Jurkat, Clone E6-1 (cell line): ENCODE data around the gene ZNF813.
A peak's percentile ranks its signal among the peaks of the same experiment; 100 is the strongest.
"Not testable (repeated sequence)": the region's sequence is repeated elsewhere in the genome, so short reads cannot be mapped to it uniquely, and the experiment has no call there.

Source experiments
- DNase-seq: peaks from one replicate; pipeline ENCODE4 v3.0.0-alpha.2; 2011; ENCODE audit warnings: low read depth, low spot score
- H3K4me3 ChIP-seq: 2 replicates; pipeline ENCODE4 v1.5.1; 2011; ENCODE audit warnings: mild to moderate bottlenecking, low read length, control low read depth, moderate library complexity

The ZNF813 gene

DNA sequence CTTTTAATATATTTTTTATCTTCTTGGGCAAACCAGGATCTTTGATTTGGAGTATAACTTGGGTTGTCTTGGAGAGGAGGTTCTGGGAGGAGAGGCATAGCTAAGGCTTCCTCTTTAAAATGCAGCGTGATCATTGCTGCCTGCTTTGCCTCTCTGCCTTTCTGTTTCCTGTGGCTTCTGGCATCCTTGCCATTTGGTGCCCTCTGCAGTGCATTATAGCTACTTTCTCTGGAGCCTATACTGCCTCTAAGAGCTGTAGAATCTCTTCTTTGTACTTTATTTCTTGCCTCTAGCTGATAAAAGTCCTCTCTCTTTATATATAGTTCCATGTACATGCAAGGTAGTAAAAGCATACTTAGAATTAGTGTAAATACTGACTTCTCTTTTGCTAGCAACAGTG is 7.3 kb downstream of the ZNF813 start:
- H3K4me3 ChIP-seq: not testable (repeated sequence)
- DNase-seq: peak; percentile 15

DNA sequence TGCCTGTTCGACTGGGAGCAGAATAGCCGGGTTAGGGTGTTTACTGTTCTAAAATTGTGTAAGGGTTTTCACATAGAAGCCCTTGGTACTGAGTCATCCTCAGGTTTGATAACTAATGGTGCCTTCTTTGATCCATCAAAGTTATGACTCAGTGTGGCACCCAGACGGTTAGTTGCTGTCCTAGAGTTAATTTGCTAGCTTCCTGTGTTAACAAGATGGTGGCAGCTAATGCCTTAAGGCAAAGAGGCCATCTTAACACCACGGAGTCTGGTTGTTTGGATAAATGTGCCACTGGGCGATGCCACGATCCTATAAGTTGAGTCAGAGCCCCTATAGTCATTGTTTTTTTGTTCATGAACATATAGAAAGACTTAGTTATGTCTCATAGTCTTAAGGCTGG is 7.9 kb downstream of the ZNF813 start:
- H3K4me3 ChIP-seq, DNase-seq: not testable (repeated sequence)

DNA sequence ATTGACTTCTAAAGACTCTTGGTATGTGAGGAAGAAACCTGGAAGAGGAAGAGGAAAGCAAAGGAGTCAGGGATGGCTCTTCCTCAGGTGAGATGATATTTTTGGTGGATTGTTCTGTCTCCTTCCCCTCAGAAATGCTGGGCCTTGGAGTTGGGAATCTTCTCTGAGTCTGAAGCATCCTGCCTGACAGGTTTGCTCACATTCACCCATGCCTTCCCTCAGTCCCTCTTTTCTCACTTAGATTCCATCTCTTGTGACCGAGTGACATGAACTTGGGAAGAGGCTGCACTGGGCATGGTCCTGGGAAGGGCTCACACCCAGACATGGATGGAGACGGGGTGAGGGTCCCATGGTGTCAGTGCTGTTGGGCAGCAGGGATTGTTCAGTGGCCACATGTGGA is 16.2 kb downstream of the ZNF813 start:
- DNase-seq, H3K4me3 ChIP-seq: not testable (repeated sequence)

DNA sequence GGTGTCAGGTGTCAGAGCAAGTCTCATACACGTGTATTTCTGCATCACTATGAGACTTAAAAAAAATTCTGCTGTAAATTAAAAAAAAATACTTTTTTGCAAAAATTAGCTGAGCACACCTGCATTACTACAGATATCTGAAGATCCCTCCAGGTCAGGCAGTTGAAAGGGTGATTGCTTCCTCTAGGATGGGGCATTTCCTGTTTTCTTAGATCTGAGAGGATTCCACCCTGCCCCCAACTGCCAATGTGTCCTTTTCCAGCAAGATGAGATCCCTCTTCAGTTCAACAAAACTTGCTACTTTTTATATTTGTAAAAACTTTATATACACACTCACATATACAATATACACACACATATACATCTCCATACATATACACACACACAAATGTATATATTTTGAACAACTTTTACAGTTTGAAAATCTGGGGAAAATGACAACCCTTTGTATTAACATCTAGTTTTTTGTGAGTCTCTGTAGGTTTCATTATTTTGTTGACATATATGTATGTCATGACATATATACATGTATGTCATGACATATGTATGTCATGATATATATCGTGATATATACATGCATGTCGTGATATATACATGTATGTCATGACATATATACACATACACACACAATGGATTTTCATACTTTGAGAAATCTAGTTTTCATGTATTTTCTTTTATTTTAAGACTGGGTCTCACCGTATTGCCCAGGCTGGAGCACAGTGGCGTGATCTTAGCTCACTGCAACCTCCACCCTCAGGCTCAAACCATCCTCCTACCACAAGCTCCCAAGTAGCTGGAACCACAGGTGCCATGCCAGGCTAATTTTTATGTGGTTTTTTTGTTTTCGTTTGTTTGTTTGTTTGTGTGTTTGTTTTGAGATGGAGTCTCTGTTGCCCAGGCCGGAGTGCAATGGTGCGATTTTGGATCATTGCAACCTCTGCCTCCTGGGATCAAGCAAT is 17.8 kb downstream of the ZNF813 start:
- no peak overlapping the region for H3K4me3 ChIP-seq
- no peak for DNase-seq

DNA sequence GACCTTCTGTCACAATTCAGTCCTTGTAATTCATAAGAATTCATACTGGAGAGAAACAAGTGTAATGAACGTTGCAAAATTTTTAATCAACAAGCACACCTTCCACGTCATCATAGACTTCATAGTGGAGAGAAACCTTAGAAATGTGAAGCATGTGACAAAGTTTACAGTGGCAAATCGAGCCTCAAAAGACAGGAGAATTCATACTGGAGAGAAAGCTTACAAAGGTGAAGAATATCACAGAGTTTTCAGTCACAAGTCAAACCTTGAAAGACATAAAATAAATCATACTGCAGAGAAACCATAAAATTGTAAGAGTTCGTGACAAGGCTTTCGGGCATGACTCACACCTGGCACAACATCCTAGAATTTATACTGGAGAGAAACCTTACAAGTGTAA is 24.6 kb downstream of the ZNF813 start:
- DNase-seq: no peak
- H3K4me3 ChIP-seq: no peak overlapping the region

DNA sequence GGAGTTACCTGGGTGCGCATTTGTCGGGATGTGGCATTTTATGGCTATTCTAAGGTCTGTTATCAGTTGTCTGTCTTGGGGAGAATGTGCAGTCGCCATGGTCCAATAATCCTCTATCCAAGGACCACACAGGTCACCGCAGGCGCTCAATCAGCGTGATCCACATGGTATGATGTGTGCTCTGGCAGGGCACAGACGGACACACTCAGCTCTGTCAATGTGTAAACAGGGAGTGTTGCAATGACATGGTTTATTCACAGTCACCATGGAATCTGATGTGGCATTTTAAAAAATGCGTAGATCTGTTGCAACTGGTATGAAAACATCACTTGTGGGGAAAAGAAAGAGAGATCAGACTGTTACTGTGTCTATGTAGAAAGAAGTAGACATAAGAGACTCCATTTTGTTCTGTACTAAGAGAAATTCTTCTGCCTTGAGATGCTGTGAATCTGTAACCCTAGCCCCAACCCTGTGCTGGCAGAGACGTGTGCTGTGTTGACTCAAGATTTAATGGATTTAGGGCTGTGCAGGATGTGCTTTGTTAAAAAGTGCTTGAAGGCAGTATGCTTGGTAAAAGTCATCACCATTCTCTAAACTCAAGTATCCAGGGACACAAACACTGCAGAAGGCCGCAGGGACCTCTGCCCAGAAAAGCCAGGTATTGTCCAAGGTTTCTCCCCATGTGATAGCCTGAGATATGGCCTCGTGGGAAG is 29.9 kb downstream of the ZNF813 start:
- not testable (repeated sequence) for DNase-seq, H3K4me3 ChIP-seq

DNA sequence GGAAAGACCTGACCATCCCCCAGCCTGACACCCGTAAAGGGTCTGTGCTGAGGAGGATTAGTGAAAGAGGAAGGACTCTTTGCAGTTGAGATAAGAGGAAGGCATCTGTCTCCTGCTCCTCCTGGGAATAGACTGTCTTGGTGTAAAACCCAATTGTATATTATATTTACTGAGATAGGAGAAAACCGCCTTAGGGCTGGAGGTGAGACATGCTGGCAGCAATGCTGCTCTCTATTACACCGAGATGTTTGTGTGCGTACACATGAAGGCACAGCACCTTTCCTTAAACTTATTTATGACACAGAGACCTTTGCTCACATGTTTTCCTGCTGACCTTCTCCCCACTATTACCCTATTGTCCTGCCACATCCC is 30.5 kb downstream of the ZNF813 start:
- not testable (repeated sequence) for DNase-seq, H3K4me3 ChIP-seq

DNA sequence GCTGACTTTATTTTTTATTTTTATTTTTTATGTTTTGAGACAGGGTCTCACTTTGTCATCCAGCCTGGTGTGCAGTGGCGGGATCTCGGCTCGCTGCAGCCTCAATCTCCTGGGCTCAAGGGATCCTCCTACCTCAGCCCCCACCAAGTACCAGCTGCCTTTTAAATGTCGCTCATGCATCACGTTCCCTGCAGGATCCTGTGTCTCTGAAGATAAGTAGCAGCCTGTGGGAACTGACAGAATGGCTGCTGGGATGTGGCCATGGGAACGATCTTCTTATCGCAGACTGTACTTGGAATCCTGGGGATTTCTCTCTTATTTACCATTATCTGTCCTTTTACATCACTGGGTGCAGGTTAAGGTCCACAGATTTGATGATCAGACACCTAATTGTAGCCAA is 35.6 kb downstream of the ZNF813 start:
- DNase-seq, H3K4me3 ChIP-seq: not testable (repeated sequence)

DNA sequence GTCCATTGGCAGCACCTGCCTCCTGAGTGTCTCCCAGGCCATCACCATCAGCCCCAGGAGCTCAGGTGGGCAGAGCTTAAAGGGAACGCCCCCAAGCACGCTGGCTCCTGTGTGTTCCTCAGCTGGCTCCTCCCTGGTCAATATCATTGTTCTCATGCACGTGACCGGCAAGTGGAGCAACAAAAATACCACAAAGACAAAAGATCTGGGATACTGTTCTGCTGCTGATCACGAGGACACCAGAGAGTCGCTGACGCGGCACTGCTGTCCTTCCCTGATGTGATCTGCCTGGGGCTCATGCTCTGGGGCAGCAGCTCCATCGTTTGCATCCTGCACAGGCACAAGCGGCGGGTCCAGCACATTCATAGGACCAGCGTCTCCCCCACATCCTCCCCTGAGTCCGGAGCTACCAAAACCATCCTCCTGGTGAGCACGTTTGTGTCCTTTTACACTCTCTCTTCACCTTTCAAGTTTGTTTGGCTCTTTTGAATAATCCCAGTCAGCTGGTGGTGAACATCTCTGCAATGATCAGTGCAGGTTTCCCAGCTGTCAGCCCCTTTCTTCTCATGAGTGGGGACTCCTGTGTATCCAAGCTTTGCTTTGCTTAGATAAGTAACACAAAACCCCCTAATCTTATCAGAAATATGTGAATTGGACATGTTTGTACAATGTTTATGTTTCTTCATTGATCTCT is 36.3 kb downstream of the ZNF813 start:
- not testable (repeated sequence) for DNase-seq, H3K4me3 ChIP-seq

DNA sequence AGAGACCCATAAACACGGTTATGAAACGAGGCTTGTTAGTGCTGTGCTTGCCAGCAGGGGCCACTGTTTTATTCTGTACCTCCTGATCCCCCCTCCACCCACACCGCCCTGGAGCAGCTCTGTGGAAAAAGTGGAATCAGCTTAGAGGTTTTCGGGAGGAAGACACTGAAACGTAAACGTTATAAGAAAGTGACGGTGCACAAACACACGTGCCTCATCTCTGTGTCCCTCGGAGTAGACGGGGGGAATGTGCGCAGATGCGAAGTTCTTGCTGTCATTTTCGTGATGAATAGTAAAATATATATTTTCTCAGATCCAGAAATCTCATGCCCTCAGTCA is 36.8 kb downstream of the ZNF813 start:
- DNase-seq, H3K4me3 ChIP-seq: not testable (repeated sequence)

DNA sequence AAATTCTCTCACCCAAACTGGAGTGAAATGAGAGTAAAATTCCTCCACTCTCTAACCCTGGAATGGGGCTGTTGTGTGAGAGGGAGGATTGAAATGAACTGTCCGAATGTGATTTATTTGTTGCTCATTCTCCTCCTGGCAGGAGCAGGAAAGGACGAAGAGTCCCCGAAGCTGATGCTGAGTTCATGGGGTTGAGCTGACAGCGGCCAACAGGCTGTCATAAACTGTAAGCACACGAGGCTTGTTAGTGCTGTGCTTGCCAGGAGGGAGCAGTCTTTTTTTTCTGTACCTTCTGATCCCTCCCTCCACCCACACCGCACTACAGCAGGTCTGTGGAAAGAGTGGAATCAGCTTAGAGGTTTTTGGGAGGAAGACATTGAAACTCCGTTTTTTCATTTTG is 37.4 kb downstream of the ZNF813 start:
- no peak overlapping the region for H3K4me3 ChIP-seq
- no peak for DNase-seq

DNA sequence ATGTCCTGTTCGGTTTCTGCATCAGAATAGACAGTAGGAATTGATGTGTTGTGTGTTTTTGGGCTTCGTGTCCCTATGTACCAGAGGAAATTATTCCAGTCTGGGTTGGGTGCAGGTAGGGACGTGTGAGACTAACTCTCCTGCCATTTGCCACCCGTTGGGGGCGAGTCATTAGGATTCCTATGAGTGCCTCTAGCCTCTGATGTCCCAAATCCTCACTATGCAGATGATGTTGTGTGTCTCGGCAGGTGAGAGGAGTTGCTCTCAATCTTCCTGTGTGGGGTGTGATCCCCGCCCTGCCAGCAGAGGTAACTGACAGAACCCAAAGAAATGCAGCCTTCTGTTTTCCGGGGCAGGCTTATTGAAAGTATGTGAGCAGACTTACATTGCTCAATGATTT is 39.2 kb downstream of the ZNF813 start:
- H3K4me3 ChIP-seq: no peak overlapping the region
- no peak for DNase-seq

DNA sequence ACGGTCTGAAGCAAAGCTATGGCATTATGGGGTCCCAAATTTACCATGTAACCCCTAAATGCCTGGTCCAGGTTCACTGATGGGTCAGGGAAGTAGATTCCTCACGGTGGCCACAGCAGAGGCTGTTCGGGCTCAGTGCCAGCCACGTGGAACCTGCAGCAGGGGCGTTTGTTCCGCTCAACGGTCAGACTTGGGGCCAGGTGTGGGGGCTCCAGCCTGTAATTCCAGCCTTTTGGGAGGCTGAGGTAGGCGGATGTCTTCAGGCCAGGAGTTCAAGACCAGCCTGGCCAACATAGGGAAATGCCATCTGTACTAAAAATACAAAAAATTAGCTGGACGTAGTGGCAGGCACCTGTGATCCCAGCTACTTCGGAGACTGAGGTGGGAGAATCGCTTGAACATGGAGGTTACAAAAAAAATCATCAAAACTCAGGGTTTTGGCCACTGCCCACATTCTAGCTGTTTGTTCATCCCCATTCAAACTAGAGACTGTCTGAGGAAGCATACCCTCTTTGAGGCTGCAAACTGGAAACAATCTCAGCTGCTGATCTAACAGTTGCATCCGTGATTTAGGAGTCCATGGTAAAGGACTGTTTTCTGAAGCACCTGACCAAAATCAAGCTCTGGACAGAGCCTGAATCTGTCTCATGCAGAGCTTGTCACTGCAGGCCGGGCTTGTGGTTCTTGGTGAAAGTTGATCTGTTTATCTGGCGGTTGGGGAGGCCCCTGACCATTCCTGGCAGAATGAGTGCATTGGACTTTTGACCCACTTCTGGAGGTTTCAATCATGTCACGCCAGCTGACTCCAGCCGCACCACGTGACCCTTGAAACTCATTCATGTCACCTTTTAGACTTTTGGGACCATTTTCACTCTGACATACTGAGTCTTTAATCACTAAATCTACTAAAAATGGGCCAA is 40.2 kb downstream of the ZNF813 start:
- DNase-seq: no peak
- H3K4me3 ChIP-seq: no peak overlapping the region

DNA sequence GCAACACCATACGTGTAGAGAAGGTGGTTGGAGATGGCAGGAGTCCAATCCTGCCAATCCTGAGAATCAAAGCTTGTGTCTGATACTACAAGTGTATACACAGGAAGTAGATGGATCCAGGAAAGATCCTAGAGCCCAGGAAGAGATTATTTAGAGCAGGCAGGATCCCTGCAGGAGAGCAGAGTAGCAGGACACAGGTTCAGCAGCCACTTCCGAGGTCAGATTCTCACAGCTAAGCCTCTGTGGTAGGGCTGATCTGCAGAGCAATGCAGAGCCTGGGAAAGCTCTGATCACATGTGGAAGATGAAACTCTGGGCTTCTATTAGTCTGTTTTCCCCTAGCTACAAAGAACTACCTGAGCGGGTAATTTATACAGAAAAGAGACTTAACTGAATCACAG is 41.9 kb downstream of the ZNF813 start:
- no peak for DNase-seq
- no peak overlapping the region for H3K4me3 ChIP-seq

DNA sequence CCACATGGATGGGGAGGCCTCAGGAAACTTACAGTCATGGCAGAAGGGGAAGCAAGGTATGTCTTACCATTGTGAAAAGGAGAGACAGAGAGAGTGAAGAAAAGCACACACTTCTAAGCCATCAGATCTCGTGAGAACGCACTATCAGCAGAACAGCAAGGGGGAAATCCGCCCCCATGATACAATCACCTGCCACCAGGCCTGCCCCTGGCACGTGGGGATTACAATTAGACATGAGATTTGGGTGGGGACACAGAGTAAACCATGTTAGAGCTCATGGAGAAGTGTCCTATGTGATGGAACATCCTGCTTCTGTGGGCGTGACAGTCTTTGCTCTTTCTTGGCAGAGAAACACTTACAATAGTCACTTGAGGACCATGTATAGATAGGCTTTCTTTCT is 42.3 kb downstream of the ZNF813 start:
- H3K4me3 ChIP-seq: no peak overlapping the region
- DNase-seq: no peak

DNA sequence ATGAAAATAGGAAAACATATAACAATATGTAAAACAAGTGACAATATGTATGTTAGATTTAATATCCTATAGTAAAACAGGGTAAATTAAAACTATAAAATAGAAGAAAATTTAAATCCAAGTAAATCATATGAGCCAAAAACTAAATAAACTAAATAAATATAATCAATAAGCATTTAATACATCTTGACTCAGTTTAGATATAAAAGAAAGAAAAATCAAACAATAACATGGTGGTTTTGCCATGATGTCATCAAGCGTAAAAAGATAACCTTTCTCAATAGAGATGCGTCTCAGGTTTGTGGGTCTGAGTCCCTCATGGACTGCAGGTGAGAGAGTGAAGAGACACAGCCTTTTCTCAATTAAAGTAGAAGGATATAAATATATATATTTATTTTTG is 43.8 kb downstream of the ZNF813 start:
- DNase-seq: no peak
- no peak overlapping the region for H3K4me3 ChIP-seq

DNA sequence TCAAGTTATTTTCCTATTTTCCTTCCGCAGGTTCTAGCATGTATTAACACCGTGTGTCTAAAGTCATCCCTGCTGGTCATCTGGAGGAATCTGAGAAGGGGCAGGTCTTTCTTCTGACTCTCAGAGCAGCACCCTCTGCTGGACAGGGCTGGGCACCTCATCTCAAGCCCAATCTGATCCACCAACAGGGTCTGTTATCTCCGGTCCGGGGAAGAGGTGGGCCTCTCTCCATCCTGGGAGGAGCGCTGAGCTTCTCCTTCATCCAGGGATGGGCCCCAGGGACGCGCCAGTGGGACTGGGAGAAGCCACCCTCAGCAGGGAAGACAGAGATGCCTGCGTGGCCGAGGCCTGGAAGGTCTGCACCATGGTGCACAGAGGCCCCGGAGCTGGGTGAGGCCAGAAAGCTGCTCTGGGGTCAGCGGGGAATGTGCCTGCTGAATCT is 44.4 kb downstream of the ZNF813 start:
- H3K4me3 ChIP-seq: no peak overlapping the region
- DNase-seq: no peak

DNA sequence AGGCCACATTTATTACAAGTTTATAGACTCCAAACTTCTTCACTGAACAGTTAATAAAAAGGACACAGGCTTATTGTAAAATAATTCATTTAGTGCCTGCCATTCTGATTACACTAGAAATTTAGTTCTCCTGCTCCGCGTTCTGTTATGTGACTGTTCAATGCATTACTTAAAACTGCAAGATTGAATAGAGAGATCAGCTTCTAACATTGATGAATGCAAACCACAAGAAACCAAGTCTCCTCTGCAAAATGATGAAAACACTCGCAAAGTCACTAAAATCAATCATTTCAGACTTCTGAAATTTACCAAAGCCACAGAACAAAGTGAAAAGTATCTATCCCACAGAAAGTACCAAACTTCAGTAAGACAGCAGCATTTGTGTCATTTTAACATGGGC is 47.5 kb downstream of the ZNF813 start:
- not testable (repeated sequence) for DNase-seq, H3K4me3 ChIP-seq
